Inferior parietal cortex (tissue), 1 donor: ENCODE results near the gene SLC12A8.

ENCODE experiments used
- DNase-seq: peaks from one replicate; pipeline ENCODE4 v3.0.0-alpha.2; 2016; ENCODE audit errors: extremely low spot score

The SLC12A8 gene, protein sequence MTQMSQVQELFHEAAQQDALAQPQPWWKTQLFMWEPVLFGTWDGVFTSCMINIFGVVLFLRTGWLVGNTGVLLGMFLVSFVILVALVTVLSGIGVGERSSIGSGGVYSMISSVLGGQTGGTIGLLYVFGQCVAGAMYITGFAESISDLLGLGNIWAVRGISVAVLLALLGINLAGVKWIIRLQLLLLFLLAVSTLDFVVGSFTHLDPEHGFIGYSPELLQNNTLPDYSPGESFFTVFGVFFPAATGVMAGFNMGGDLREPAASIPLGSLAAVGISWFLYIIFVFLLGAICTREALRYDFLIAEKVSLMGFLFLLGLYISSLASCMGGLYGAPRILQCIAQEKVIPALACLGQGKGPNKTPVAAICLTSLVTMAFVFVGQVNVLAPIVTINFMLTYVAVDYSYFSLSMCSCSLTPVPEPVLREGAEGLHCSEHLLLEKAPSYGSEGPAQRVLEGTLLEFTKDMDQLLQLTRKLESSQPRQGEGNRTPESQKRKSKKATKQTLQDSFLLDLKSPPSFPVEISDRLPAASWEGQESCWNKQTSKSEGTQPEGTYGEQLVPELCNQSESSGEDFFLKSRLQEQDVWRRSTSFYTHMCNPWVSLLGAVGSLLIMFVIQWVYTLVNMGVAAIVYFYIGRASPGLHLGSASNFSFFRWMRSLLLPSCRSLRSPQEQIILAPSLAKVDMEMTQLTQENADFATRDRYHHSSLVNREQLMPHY

DNA sequence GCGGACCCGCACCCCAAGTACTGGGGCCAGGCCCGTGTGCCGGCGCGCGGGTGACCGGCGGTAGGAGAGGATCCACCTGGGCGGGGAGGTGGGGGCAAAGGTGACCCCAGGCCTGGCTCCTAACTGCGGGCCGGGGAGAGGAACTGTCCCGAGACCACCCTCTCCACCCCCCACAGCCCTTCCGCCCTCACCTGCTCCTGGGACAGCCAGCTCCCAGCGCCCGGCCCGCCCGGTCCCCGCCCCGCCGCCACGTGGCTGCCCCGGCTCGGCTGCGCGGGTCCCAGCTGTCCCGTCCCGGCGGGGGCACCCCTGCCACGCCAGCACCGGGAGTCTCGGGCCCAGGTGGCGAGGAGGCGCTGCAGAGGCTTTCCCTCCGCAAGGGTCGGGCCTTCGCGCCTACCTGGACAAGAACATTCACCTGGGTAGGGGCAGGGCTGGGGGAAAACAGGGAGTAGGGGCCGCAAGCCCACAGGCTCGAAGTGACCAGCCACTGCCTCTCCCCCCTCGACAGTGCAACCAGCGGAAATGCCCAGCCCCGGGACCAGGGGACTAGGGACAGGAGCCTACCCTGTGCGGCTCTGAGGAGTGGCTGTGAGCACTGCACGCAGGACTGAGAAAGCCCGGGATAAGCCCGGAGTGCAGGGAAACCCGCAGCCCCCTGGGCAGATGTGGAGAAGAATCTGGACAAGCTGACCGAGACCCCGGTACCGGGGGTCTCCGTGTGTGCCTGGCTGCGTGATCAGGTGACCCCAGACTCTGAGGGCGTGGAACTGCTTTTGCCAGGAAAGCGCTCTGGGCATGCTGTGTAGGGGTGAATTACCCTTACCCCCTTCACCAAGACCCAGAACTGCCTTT lies at the start of gene SLC12A8:
SLC12A8 (minus strand) TSS at position 240 of the 855 bp plus-strand sequence. CDS start 1,399 bp downstream, outside the sequence.
- no peak for DNase-seq

DNA sequence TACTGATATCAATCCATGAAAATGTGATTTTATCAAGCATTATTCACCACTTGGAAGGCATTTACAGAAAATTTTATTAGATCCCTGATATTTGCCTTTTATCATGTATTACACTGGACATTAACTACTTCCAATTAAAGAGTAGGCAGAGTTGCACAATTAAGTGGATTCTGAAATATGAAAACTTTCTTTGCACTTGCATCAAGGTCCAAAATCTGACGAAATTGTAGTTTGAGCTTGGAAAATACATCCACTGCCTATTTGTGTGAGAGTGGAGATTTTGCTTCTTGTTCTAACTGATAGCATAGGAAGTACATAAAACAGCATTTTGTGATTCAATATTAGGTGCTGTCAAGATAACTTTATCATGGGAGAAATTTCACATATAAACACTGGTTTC lies 49.6 kb upstream of the SLC12A8 start:
- no peak for DNase-seq

GRCh38 chr3:125261031-125261430 lies 48.5 kb upstream of the SLC12A8 start:
- no peak for DNase-seq

DNA sequence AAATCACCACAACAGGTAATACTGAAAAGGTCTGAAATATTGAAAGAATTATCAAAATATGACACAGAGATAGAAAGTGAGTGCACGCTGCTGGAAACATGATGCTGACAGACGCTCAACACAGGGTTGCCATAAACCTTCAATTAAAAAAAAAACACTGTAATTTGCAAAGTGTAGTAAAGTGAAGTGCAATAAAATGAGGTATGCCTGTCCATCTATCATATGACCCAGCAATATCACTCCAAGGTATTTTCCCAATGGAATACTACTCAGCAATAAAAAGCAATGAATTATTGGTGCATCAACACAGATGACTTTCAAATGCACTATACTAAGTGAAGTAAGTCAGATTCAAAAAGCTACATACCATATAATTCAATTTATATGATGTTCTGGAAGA lies 47.6 kb upstream of the SLC12A8 start:
- DNase-seq: no peak

DNA sequence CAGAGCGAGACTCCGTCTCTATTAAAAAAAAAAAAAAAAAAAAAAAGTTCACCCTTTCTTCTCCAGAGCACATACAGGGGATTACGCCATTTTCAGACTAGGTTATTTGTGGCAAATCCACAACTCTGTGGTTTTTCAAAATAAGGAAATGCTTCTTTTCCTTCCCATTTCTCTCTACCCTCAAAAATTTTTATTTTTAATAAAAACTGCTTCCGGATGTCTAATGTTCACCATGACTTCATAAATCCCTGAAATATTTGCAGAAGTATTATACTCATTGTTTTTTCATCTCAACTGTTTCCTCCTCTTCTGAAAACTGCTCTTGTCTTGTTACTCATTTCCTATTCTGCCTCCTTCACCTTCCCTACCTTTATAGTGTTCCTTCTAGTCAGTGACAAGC lies 45.0 kb upstream of the SLC12A8 start:
- DNase-seq: no peak

DNA sequence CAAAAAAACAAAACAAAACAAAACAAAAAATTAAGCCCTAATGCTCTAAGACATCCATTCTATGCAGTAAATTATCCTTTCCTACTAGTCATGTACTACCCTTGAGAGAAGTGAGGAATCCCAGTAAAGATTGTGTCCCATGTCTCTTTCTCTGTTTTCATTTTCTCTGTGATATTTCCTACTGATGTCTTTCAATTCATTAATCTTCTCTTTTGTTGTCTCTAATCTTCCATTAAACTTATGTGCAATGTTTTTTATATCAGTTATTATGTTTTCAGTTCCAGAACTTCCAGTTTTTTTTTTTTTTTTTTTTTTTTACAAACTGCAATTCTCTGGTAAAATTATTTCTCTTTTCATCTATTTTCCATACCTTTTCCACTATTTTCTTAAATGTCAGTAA lies 44.1 kb upstream of the SLC12A8 start:
- DNase-seq: no peak

DNA sequence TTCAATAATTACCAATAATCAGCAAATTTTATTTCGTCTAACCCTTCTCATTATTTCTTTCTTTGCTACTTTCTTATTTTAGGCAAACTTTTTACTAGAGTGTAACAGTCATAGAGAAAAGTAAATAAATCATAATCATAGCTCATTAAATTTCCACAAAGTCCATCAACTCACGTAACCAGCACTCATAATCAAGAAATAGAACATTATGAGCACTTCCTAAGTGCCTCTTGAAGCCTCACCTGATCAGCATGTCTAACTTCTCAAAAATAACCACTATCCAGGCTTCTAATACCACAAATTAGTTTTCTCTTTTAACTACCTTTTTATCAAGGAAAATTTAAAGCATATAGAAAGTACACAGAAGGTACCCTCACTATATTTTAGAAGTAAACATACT lies 38.4 kb upstream of the SLC12A8 start:
- DNase-seq: no peak

DNA sequence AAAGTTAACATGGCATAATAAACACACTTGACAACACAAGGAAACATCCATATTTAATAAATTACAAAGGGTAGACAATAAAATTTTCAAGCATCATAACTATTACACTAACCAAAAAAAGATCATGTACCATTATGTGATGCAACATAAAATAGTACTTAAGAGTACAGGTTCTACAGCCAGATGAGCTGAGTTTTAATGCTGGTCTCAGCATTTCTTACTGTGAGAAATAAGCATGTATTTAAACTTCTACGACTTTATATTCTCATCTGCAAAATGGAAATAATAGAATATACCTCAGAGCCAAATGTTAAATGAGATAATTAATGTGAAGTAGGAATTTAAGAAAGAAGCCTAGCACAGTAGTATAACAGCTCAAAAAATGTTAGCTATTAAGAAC lies 33.7 kb upstream of the SLC12A8 start:
- DNase-seq: no peak

- no peak for DNase-seq
Measured at GRCh38 chr3:125245521-125245920, 33.0 kb upstream of the SLC12A8 start.

DNA sequence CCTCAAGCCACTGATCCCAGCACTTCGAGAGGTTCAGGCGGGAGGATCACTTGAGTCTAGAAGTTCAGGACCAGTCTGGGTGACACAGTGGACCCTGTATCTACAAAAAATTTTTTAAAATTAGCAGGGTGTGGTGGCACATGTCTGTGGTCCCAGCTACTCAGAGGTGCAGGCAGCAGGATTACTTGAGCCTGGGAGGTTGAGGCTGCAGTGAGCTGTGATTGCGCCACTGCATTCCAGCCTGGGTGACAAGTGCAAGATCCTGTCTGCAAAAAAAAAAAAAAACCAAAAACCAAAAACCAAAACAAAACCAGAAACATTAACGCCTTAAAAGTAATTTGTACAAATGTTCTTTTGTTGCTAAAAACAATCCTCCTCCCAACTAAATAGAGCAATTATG lies 27.9 kb upstream of the SLC12A8 start:
- no peak for DNase-seq

DNA sequence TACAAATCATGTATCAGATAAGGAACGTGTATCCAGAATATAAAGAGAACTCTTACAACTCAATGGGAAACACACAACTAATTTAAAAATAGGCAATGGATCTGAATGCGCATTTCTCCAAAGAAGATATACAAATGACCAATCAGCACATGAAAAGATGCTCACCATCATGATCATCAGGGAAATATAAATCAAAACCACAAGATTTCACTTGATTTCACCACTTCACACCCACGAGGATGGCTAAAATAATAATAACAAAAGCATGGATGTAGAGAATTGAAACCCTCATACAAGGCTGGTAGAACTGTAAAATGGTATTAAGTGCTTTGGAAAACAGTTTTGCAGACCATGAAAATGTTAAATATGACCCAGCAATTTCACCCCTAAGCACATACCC lies 26.7 kb upstream of the SLC12A8 start:
- no peak for DNase-seq

- no peak for DNase-seq
Measured at GRCh38 chr3:125238759-125239158, 26.2 kb upstream of the SLC12A8 start.

DNA sequence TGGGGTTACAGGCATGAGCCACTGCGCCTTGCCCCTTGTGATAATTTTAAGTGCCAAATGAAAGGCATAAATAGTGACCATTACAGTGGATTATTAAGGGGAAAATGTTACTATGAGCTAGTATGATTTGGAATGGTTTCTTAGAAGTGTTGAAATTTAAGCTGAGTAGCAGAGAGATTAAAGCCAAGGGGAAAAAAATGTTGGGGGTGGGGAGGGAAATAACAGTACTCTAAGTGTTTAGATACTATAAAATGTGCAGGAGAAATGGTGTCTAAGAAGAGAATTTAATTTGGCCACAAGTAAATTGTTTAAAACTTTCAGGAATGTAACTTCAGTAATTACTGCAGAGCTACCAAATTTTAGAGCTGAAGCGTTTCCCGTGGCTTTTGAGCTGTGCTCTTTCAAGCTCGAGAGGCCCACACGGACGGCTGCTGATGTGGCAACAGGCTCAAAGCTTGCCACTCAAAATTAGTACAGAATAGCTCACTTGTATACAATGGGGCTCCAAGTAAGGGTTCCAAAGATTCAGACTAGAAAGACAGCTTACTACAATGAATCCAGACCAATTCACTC lies 23.9 kb upstream of the SLC12A8 start:
- DNase-seq: no peak

DNA sequence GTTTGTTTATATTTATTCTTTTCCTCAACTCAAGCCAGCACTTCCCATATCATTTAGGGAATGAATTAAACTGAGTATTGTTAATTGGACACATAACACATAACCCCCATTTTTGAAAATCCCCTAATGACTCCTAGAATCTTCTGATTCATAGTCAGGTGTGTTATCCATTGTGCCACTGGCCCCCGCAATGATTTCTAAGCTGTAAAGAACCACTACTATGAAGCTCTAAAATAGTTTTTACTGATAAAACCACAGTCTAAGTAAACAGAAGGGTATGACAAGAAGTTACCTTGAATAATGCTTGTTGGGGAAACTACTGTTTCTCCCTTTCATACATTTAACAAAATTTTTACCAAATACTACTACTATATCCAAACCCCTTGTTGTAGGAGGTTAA lies 22.3 kb upstream of the SLC12A8 start:
- DNase-seq: no peak

- DNase-seq: no peak
Measured at GRCh38 chr3:125232401-125232800, 19.9 kb upstream of the SLC12A8 start.

- DNase-seq: no peak
Measured at GRCh38 chr3:125231895-125232294, 19.3 kb upstream of the SLC12A8 start.

DNA sequence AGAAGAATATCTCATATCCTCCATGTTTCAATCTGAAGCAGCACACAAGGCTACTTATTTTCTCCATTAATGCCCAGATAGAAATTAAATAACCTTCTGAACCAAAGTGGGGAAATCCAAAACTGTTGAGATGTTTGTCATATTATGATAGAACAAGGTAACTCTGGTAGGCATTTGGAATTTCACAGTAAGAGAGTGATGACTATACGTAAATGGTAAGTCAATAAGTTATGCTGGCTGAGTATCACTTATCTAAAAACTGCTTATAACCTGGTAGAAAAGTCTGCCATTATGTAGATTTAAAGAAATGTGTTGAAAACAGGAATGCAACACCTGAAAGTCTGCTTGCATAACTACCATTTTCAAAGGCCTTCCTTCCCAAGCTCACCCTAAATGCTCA lies 17.2 kb upstream of the SLC12A8 start:
- no peak for DNase-seq

- no peak for DNase-seq
Measured at GRCh38 chr3:125229168-125229567, 16.6 kb upstream of the SLC12A8 start.

- no peak for DNase-seq
Measured at GRCh38 chr3:125221831-125222230, 9.3 kb upstream of the SLC12A8 start.

DNA sequence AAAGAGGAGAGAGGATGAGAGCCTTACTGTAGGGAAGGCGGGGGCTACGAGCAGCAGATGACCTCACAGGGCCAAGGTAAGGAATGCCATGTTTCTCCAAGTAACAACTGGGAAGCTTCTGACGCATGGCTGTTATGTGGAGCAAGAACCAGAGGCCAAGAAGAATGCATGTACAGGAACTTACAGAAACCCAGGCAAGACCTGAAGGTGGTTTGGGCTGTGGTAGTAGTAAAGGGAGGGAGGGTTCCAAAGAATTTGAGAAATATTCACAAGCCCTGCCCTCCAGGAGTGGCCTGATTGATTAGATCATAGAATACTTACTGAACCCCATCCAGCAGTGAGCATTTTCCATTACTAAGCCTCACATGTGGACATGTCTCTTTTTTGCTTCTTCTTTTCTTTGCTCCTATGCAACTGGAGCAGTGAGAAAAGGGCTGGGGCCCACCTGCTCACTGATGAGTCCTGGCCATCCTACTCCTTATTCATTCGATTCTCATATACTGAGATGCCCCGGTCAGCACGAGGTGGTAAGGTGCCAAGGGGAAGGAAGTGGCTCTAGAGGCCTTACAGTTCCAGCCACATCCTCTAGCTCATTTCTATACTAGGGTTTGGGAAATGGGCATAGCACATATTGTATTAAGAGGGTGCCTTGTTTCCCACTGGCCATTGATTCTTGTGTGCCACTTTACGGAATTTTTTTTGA lies 8.3 kb upstream of the SLC12A8 start:
- no peak for DNase-seq

- DNase-seq: no peak
Measured at GRCh38 chr3:125220183-125220582, 7.6 kb upstream of the SLC12A8 start.
